Astrocyte (in vitro differentiated cells and primary cell): ENCODE data around the gene DPM1.

Experiments used
- EZH2 ChIP-seq: IDR thresholded peaks from 2 replicates; pipeline ENCODE4 v1.6.1; 2012; ENCODE audit warnings: mild to moderate bottlenecking, low read length, inconsistent platforms; ENCODE audit not compliant: insufficient read depth
- TF ChIP-seq, protein P1 (sequence below): IDR thresholded peaks from 2 replicates; pipeline ENCODE4 v1.5.1; 2011; ENCODE audit warnings: low read depth, mild to moderate bottlenecking, inconsistent platforms, low read length, moderate library complexity; ENCODE audit not compliant: insufficient read depth

DNA sequence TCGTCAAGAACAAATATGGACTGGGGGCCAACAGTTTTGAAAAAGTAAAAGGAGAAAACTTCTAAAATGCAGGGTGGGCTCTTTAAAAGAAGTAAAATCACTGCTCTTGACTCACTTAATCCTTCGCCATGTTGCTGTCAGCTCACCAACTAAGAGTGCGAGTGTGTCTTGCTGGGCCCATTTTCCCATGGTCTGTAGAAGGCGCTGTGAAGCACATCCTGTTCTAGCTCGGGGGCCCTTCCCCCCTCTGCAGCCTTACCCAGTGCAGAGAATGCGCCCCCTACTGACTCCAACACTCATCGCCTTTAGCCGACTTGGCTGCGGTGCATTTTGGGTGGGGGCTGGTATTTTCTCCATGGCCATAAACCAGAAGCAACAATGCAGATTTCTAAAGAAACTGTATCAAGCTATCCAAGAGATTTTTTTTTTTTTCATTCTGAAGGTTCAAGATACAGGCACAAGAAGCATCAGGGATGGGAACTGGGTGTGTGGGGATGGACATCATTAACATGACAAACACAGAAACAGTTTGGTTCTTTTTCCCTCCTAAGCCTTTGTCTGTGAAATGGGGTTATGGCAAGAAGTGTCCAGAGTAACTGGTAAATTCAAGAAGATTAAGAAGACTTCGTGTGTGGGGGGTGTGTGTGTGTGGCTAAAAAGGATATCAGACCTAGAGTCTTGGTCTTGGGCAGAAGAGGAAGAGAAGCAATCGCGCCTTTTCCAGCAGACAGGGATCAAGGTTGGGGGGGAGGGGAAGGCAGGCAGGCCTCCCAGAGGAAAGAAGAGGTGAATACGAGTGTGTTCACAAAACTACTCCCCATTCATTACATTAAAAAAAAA, 28.8 kb downstream of the DPM1 start:
- TF ChIP-seq, protein P1, sequence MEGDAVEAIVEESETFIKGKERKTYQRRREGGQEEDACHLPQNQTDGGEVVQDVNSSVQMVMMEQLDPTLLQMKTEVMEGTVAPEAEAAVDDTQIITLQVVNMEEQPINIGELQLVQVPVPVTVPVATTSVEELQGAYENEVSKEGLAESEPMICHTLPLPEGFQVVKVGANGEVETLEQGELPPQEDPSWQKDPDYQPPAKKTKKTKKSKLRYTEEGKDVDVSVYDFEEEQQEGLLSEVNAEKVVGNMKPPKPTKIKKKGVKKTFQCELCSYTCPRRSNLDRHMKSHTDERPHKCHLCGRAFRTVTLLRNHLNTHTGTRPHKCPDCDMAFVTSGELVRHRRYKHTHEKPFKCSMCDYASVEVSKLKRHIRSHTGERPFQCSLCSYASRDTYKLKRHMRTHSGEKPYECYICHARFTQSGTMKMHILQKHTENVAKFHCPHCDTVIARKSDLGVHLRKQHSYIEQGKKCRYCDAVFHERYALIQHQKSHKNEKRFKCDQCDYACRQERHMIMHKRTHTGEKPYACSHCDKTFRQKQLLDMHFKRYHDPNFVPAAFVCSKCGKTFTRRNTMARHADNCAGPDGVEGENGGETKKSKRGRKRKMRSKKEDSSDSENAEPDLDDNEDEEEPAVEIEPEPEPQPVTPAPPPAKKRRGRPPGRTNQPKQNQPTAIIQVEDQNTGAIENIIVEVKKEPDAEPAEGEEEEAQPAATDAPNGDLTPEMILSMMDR = peak; percentile 99
- TF ChIP-seq EZH2 = no peak
